Measurements from ENCODE around the gene TBL3.

- no peak for TF ChIP-seq CTCF (IDR thresholded peaks at IDR 0.05)
- TF ChIP-seq POLR2A (IDR thresholded peaks at IDR 0.05): no peak
Measured at GRCh38 chr16:2025878-2026460, 54.1 kb downstream of the TBL3 start.
